GM19193 (cell line): ENCODE measurements around the gene PCBP1.
A peak's percentile ranks its signal among the peaks of the same experiment; 100 is the strongest.

ENCODE experiments used
- POLR2A ChIP-seq: IDR thresholded peaks from 4 replicates; pipeline ENCODE4 v1.6.1; 2011; ENCODE audit not compliant: insufficient read depth, insufficient read length; ENCODE audit errors: extremely low read depth

Gene PCBP1

DNA sequence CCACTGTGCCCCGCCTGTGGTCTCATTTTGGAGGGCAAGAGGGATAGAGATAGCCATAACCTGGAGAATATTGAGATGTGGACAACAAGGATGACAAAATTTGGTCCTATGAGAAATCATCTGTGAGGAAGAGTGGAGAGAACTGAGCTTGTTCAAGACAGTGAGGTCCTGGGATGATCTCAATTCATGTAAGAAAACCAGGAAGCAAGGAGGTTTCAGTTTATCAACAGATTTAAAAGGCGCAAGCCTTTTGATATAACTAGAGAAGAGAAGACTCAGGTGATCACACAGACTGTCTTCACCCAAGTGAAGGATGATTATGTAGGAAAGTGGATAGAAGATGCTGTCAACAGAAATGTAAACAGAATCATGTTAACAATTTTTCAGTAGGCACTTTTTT, 39.1 kb downstream of the PCBP1 start:
- TF ChIP-seq POLR2A, result no peak

DNA sequence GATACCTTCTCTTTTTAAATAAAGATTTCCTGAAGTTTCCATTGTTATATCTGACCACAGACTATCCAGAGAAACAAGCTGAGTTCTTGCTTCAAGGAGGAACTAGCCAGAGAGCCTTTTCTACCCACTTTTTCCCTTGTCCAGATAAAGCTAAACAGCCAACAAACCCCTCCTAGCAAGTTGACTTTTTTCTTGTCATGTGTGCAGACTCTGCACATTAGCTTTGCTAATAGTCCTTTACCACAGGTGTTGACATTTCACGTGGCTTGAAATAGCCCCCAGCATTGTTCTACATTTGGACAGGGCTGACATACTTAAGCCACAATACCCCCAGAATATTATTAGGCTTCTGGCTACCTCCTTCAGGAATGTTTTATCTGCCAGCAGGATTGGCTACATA, 40.7 kb downstream of the PCBP1 start:
- no peak for TF ChIP-seq POLR2A

- peak; percentile 54 for TF ChIP-seq POLR2A
Observed at GRCh38 chr2:70132244-70133126, 45.2 kb downstream of the PCBP1 start.

DNA sequence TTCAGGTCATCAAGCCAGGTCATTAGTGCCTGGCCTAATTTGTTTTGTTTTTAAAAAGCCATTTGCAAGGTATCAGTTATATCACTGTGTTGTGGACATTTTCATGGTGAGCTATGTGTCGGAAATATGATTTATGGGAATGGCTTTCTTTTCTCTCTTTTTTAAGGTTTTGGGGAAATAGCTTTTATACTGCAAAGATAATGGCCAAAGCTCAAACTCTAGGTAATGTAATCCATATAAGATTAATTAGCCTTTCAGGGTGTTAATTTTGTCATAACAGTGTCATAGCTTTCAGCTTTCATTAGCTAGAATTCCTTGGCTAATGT, 45.8 kb downstream of the PCBP1 start:
- no peak for TF ChIP-seq POLR2A

- no peak for TF ChIP-seq POLR2A
Observed at GRCh38 chr2:70133491-70134322, 46.4 kb downstream of the PCBP1 start.
